Gastroesophageal sphincter (tissue), 4 donors: ENCODE results near the gene INTS14. TPM values are rescaled to one million over a fixed set of nuclear protein-coding genes. Genes with fewer than 3 reads are reported as not detected.
"Not testable (repeated sequence)": the region's sequence is repeated elsewhere in the genome, so short reads cannot be mapped to it uniquely, and the experiment has no call there.

Source experiments
- ATAC-seq: fragments of 150-250 bp; one replicate; pipeline ENCODE4 v1.9.1; 2016; ENCODE audit warnings: mild to moderate bottlenecking, moderate library complexity
- H3K27ac ChIP-seq, 4 donors: fragments of 200-600 bp; sonication (generic) in 3 of 4; 1 replicate in 3 of 4; 2 replicates in 1 of 4; pipeline ENCODE4 v1.5.1; 2016 to 2019
- H3K27me3 ChIP-seq: fragments of 200-600 bp; sonication (generic); one replicate; pipeline ENCODE4 v1.5.1; 2019
- H3K36me3 ChIP-seq, 2 donors: fragments of 200-600 bp; sonication (generic); one replicate each; pipeline ENCODE4 v1.5.1; 2019; ENCODE audit warnings: control low read depth in 1 of 2
- H3K4me1 ChIP-seq, 3 donors: fragments of 200-600 bp; sonication (generic); 1 replicate in 2 of 3; 2 replicates in 1 of 3; pipeline ENCODE4 v1.5.1; 2016 to 2019; ENCODE audit warnings: control low read depth in 2 of 3
- H3K4me3 ChIP-seq, 2 donors: fragments of 200-600 bp; sonication (generic); one replicate each; pipeline ENCODE4 v1.5.1; 2019; ENCODE audit warnings: mild to moderate bottlenecking in 1 of 2, moderate library complexity in 1 of 2
- H3K9me3 ChIP-seq, 3 donors: fragments of 200-600 bp; sonication (generic); one replicate each; pipeline ENCODE4 v1.5.1; 2017 to 2019; ENCODE audit warnings: control low read depth in 2 of 3
- EP300 ChIP-seq: sonication (generic); formaldehyde crosslinking; IDR thresholded peaks from one replicate; pipeline ENCODE4 v1.6.1; 2017; ENCODE audit warnings: antibody characterized with exemption, mild to moderate bottlenecking
- POLR2A ChIP-seq, 2 donors: fragments of 450-650 bp; IDR thresholded peaks; one replicate each; pipeline ENCODE4 v1.6.1; 2017; ENCODE audit warnings: antibody characterized with exemption in 2 of 2, mild to moderate bottlenecking in 2 of 2, moderate library complexity in 1 of 2
- POLR2AphosphoS5 ChIP-seq: sonication (generic); formaldehyde crosslinking; IDR thresholded peaks from one replicate; pipeline ENCODE4 v1.6.1; 2017; ENCODE audit warnings: antibody characterized with exemption
- WGBS, 2 donors: methylation state at CpG; one replicate each; pipeline ENCODE4 v1.1.5; 2018; ENCODE audit warnings: low coverage in 1 of 2; 5-methylcytosine and 5-hydroxymethylcytosine counted together
- total RNA-seq, 4 donors: library from RNA; depleted of rRNA; stranded (reverse); fragments of >200 nt; gene quantifications; one replicate each; pipeline ENCODE4 v1.1.0, GENCODE V29; 2016
- TF ChIP-seq, protein P1 (sequence below), 4 experiments: fragments of 200-600 bp in 2 of 4; fragments of 450-650 bp in 2 of 4; sonication (generic) in 1 of 4; IDR thresholded peaks; one replicate each; pipeline ENCODE4 v1.5.1; 2017 to 2019; ENCODE audit warnings: antibody characterized with exemption in 4 of 4, mild to moderate bottlenecking in 2 of 4, moderate library complexity in 2 of 4

INTS14 gene
- total RNA-seq, 4 donors from 2014 or later = 23.8 to 33.5 (median 28.8) TPM

DNA sequence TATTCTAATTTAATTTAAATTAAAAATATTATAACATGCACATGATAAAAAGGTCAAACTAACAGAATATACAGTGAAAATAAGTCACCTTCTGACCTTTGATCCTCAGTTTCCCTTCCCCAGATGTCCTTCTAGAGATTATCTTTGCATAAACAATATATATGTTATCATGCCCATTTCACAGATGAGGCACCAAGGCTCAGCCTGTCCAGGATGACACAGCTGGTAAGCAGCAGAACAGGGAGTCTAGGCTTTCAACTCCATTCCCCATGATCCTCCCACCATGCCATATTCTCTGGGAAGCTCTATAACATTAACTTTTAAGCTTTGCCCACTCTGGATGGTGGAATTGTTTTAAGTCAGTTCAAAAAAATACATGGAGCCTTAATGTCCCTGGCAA lies 12.2 kb upstream of the INTS14 start:
- TF ChIP-seq, protein P1, sequence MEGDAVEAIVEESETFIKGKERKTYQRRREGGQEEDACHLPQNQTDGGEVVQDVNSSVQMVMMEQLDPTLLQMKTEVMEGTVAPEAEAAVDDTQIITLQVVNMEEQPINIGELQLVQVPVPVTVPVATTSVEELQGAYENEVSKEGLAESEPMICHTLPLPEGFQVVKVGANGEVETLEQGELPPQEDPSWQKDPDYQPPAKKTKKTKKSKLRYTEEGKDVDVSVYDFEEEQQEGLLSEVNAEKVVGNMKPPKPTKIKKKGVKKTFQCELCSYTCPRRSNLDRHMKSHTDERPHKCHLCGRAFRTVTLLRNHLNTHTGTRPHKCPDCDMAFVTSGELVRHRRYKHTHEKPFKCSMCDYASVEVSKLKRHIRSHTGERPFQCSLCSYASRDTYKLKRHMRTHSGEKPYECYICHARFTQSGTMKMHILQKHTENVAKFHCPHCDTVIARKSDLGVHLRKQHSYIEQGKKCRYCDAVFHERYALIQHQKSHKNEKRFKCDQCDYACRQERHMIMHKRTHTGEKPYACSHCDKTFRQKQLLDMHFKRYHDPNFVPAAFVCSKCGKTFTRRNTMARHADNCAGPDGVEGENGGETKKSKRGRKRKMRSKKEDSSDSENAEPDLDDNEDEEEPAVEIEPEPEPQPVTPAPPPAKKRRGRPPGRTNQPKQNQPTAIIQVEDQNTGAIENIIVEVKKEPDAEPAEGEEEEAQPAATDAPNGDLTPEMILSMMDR (IDR thresholded peaks at IDR 0.05) = no peak
- TF ChIP-seq POLR2A (IDR thresholded peaks at IDR 0.05) = no peak
- no peak overlapping the region for H3K4me3 ChIP-seq
- no peak for ATAC-seq
- no peak overlapping the region for H3K27ac ChIP-seq
- H3K9me3 ChIP-seq = no peaks in the 10 kb centered on the region
- no peaks in the 10 kb centered on the region for H3K27me3 ChIP-seq
- H3K36me3 ChIP-seq = peaks cover 0 to 27% of the 10 kb centered on the region in 2 donors
- H3K4me1 ChIP-seq = no peaks in the 10 kb centered on the region

DNA sequence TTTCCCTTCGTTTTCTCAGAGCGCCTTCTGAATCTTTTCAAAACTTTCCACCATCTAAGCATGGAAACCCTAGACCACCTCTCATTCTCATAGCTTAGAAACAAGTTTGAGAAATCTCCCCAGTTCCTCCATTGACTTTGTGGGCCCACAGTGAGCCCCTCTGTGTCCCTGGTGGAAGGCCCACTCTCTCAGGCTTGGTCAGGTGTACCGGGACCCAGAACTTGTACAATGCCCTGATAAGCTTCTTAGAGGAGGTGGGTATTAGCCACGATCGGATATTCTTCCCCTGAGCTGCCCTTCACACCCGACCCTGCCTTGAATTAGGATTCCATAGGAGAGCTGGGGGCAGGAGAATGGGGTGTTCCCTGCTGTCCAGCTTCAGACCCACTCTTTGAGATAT lies 10.7 kb upstream of the INTS14 start, which contains the start of gene SLC24A1:
TSS of gene SLC24A1 (plus strand) at position 301 of the 400 bp plus-strand sequence. CDS start 2,143 bp downstream, outside the sequence.
- peaks cover 0 to 27% of the 10 kb centered on the region in 2 donors for H3K36me3 ChIP-seq
- TF ChIP-seq EP300 = no peak
- TF ChIP-seq POLR2AphosphoS5 = no peak
- TF ChIP-seq, protein P1 (IDR thresholded peaks at IDR 0.05) = no peak
- no peak for TF ChIP-seq POLR2A (IDR thresholded peaks at IDR 0.05)
- ATAC-seq = no peak
- H3K27me3 ChIP-seq = no peaks in the 10 kb centered on the region
- 79 to 90% methylated on average over 2 of the region's 6 CpGs for WGBS, 2 donors
- H3K4me3 ChIP-seq = no peak within 1 kb of the TSS
- no peaks in the 10 kb centered on the region for H3K9me3 ChIP-seq
- no peaks in the 10 kb centered on the region for H3K4me1 ChIP-seq
- H3K27ac ChIP-seq = no peak within 1 kb of the TSS

DNA sequence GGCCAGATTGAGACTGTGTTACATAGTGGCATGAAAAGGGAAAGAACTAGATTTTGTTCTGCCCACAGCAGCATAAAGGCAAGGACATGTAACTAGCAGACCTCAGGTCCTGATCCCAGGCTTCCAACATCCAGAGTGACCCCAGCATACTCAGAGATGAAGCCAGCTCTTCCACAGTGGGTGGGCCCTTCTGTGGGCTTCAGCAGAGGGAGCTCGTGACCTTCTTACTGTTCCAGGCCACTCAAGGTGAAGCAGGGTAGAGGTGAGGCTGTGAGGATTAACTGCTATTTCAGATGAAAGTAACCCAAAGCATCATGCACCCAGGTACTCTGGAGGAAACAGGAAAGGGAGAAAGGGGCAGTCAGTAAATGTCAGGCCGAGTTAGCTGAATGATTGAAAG lies 9.9 kb upstream of the INTS14 start:
- Histone ChIP-seq H3K36me3 (peaks cover 0 to 21% of the 10 kb centered on the region in 2 donors), H3K9me3 (no peaks in the 10 kb centered on the region), H3K27me3 (no peaks in the 10 kb centered on the region), H3K4me3 (no peak overlapping the region), H3K27ac (no peak overlapping the region), H3K4me1 (no peaks in the 10 kb centered on the region)
- 83 to 86% methylated on average over 1 to 2 of the region's 2 CpGs for WGBS, 2 donors
- TF ChIP-seq EP300 (no peak), POLR2A (IDR thresholded peaks at IDR 0.05) (no peak), POLR2AphosphoS5 (no peak)
- TF ChIP-seq, protein P1 (IDR thresholded peaks at IDR 0.05) = no peak
- ATAC-seq = no peak

DNA sequence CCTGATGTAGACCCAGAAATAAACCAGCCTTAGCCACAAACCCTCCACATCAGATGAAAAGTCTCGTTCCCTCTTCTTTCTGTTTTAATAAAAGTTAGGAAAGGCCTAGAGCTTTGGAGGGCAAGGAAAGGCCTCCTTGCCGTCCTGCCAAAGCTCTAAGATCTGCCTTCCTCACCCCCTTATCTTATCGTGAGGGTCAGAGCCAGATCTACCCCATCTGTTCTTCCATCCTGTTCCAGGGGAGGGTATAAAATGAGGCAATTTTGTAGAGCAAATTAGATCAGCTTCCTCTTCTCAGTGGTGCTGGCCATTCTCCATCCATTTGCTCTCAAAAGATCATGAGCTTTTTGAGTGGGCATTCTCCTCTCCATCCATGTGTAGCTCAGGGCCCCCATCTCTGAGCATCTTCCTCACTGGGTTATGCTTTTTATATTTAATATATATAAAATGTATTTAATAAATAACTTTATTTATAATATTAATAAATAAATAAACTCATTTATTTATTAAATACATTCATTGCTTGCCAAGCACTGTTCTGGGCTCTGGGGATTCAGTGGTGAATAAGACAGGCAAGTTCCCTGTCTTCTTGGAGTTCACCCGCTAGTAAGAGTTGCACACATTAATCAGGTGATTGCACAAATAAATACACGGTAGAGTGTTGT lies 8.8 kb upstream of the INTS14 start:
- no peaks in the 10 kb centered on the region for H3K4me1 ChIP-seq
- 57 to 77% methylated on average over 5 of the region's 5 CpGs for WGBS, 2 donors
- H3K9me3 ChIP-seq = no peaks in the 10 kb centered on the region
- ATAC-seq = no peak
- H3K27ac ChIP-seq = no peak overlapping the region
- H3K27me3 ChIP-seq = no peaks in the 10 kb centered on the region
- H3K36me3 ChIP-seq = peaks cover 0 to 10% of the 10 kb centered on the region in 2 donors
- TF ChIP-seq POLR2AphosphoS5 (no peak), POLR2A (IDR thresholded peaks at IDR 0.05) (no peak)
- TF ChIP-seq, protein P1 (IDR thresholded peaks at IDR 0.05) = no peak
- H3K4me3 ChIP-seq = no peak overlapping the region

DNA sequence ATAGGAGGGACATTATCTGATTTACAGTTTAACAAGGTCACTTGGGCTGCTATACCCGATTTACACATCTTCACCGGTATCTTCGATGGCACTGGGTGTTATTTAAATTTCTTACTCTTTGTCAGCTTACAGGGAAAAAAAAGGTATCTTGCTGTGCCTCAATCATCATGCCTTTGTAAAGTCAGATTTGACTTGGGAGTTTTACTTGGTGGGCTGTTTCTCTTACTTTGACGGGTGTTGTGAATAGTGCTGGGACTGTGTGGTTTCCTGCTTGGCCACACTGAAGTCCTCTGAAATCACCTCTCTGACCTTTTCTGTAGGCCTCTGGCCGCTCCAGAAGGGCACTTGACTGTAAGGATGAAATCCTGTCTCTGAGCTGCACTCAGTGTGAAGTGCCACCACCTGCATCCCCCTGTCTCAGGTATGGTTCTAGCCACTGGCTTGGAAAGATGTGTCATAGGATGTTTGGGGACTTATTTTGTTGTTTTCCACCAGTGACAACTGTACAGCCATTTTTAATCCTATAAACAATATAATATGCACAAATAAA lies 7.7 kb upstream of the INTS14 start:
- Histone ChIP-seq H3K4me1 (no peaks in the 10 kb centered on the region), H3K9me3 (no peaks in the 10 kb centered on the region), H3K27ac (no peak overlapping the region), H3K36me3 (no peaks in the 10 kb centered on the region), H3K4me3 (no peak overlapping the region), H3K27me3 (no peaks in the 10 kb centered on the region)
- TF ChIP-seq POLR2AphosphoS5 (no peak), EP300 (no peak), POLR2A (IDR thresholded peaks at IDR 0.05) (no peak)
- ATAC-seq = no peak
- WGBS, 2 donors = 56 to 73% methylated on average over 3 to 4 of the region's 5 CpGs

DNA sequence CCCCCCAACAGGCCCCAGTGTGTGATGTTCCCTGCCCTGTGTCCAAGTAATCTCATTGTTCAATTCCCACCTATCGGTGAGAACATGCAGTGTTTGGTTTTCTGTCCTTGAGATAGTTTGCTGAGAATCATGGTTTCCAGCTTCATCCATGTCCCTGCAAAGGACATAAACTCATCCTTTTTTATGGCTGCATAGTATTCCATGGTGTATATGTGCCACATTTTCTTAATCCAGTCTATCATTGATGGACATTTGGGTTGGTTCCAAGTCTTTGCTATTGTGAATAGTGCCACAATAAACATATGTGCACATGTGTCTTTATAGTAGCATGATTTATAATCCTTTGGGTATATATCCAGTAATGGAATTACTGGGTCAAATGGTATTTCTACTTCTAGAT lies 5.0 kb upstream of the INTS14 start:
- H3K27me3 ChIP-seq, H3K9me3 ChIP-seq, H3K4me3 ChIP-seq, H3K27ac ChIP-seq, H3K36me3 ChIP-seq, ATAC-seq: not testable (repeated sequence)
- H3K4me1 ChIP-seq = peaks cover 2 to 13% (median 7%) of the 10 kb centered on the region in 3 donors
- no CpG with 5 or more reads among the region's 1 CpG for WGBS, 2 donors
